Ureter (tissue), 1 donor: ENCODE measurements around the gene AGBL5. TPM values are rescaled to one million over a fixed set of nuclear protein-coding genes. Genes with fewer than 3 reads are reported as not detected.

Experiments
- DNase-seq: peaks from one replicate; pipeline ENCODE4 v3.0.0-alpha.2; 2020; ENCODE audit warnings: low spot score
- total RNA-seq: library from RNA; stranded (reverse); gene quantifications from one replicate; pipeline ENCODE4 v1.2.4, GENCODE V29; 2023
- donor health status: DM: yes; HTN: yes; CAD: no.

AGBL5 gene
- total RNA-seq, 1 donor from 2014 or later = 22.0 TPM

GRCh38 chr2:27077231-27077630 is 25.8 kb downstream of the AGBL5 start:
- no peak for DNase-seq

- DNase-seq = peak; percentile 88
Measured at GRCh38 chr2:27078267-27079194, 27.1 kb downstream of the AGBL5 start, which contains the start of gene EMILIN1. Gene EMILIN1 (plus strand): TSS chr2:27078615. CDS start chr2:27079066, 451 bp downstream.

- no peak for DNase-seq
Measured at GRCh38 chr2:27079233-27080139, 28.0 kb downstream of the AGBL5 start.

DNA sequence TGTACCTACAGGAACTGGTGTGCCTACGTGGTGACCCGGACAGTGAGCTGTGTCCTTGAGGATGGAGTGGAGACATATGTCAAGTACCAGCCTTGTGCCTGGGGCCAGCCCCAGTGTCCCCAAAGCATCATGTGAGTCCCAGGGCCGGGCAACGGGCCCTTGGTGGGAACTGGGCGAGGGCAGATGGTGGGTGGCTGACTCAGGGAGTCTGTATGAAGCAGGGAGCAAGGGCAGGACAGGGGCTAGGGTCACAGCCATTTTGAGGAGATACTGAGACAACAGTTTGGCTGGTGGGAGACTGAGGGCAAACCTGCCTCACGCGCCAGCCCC is 28.6 kb downstream of the AGBL5 start:
- DNase-seq = no peak

DNA sequence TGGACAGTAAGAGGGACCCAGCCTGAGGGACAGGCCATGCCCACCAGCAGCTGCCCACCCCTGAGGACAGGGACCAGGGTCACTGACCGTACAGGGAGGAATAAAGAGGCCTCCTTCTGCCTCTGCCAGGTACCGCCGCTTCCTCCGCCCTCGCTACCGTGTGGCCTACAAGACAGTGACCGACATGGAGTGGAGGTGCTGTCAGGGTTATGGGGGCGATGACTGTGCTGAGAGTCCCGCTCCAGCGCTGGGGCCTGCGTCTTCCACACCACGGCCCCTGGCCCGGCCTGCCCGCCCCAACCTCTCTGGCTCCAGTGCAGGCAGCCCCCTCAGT is 29.1 kb downstream of the AGBL5 start:
- no peak for DNase-seq

DNA sequence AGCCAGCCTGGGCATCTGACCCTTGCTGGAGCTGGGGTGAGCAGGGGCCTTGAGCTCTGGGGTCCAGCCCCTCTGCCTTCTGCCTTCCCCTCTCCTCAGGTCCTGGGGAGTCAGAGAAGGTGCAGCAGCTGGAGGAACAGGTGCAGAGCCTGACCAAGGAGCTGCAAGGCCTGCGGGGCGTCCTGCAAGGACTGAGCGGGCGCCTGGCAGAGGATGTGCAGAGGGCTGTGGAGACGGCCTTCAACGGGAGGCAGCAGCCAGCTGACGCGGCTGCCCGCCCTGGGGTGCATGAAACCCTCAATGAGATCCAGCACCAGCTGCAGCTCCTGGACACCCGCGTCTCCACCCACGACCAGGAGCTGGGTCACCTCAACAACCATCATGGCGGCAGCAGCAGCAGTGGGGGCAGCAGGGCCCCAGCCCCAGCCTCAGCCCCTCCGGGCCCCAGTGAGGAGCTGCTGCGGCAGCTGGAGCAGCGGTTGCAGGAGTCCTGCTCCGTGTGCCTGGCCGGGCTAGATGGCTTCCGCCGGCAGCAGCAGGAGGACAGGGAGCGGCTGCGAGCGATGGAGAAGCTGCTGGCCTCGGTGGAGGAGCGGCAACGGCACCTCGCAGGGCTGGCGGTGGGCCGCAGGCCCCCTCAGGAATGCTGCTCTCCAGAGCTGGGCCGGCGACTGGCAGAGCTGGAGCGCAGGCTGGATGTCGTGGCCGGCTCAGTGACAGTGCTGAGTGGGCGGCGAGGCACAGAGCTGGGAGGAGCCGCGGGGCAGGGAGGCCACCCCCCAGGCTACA is 30.7 kb downstream of the AGBL5 start:
- no peak for DNase-seq

DNA sequence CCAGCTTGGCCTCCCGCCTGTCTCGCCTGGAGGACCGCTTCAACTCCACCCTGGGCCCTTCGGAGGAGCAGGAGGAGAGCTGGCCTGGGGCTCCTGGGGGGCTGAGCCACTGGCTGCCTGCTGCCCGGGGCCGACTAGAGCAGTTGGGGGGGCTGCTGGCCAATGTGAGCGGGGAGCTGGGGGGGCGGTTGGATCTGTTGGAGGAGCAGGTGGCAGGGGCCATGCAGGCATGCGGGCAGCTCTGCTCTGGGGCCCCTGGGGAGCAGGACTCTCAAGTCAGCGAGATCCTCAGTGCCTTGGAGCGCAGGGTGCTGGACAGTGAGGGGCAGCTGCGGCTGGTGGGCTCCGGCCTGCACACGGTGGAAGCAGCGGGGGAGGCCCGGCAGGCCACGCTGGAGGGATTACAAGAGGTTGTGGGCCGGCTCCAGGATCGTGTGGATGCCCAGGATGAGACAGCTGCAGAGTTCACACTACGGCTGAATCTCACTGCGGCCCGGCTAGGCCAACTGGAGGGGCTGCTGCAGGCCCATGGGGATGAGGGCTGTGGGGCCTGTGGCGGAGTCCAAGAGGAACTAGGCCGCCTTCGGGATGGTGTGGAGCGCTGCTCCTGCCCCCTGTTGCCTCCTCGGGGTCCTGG is 31.4 kb downstream of the AGBL5 start:
- DNase-seq = no peak

GRCh38 chr2:27083410-27084296 is 32.2 kb downstream of the AGBL5 start:
- no peak for DNase-seq

DNA sequence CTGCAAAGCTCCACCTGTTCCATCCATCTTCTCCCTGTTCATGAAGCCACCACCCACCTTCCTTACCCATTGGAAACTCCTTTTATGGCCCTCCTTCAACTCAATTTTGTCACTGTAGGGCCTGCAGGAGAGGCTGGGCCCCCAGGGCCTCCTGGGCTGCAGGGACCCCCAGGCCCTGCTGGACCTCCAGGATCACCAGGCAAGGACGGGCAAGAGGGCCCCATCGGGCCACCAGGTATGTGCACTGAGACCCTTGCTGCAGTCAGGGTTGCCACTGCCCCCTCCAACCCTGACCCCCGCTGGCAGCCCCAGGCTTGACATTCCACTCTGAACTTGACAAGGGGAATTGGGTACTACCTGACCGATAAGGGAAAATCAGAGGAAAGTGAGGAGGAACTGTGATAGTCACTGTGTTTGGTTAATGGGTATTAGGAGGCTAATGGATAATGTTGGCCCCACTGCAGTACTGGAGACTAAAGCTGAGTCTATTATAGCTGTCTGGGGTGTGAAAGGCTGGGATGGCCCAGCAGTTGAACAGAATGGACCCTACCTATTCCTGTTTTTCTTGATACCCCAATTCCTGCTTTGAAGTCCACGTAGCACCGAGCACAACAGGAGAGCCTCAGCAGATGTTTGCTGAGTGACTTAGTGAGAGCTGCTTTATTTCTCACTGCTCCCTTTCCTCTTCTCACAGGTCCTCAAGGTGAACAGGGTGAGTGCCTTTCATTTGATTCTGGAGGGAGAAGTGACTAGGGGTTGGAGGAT is 33.0 kb downstream of the AGBL5 start:
- no peak for DNase-seq

DNA sequence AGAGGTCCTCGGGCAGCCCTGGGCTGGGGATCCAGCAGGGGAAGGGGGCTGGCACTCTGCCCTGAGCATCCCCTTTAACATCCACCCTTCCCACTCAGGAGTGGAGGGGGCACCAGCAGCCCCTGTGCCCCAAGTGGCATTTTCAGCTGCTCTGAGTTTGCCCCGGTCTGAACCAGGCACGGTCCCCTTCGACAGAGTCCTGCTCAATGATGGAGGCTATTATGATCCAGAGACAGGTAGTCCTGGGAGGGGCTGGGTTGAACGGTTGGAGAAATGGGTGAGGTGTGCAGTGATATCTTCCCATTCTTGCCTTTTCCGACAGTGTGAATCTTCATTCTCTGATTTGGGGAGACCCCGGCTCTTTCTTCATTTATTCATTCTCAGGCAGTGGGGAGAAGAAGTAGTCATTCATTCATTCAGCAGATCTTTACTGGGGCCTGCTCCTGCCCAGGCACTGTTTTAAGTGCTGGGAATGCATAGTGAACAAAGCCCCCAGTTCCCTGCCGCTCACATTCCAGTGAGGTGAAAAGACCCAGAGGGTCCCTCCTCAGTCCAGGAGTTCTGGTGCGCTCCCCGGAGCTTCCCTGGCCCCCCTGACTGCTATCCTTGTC is 33.7 kb downstream of the AGBL5 start:
- no peak for DNase-seq

- DNase-seq = peak; percentile 82
Measured at GRCh38 chr2:27085673-27086089, 34.2 kb downstream of the AGBL5 start.

DNA sequence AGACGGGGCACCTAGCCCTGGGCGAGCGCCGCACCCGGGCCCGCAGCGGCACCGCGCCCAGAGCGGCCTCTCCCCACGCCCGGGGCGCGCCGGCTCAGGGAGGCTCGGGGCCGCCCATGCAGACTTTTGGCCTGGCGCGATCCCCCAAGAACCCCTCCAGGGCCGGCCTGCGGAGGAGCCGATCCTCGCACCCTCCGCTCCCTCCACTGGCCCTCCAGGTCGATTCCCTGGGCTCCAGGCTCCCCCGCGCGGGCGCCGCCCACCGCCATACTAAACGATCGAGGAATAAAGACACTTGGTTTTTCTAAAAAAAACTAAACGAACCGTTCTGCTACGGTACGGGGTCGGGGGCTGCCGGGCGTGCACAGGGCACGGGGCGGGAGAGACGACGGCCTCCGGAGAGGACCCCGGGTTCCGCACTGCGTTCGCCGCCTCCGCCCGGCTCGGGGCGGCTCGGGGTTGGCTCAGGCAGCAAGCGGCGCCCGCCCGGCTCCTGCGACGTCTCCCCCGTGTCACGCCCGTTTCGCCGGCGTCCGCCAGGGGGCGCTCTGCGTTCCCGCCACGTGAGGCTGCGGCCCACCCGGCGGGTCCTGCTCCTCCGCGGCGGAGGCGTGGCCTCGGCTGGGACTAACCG is 34.7 kb downstream of the AGBL5 start:
- DNase-seq = peak; percentile 96

GRCh38 chr2:27086724-27087593 is 35.5 kb downstream of the AGBL5 start, which contains the start of gene KHK:
Gene KHK (plus strand): TSS chr2:27086772. CDS start chr2:27087260, 488 bp downstream.
- DNase-seq = peak; percentile 61

GRCh38 chr2:27087823-27088410 is 36.4 kb downstream of the AGBL5 start:
- no peak for DNase-seq

DNA sequence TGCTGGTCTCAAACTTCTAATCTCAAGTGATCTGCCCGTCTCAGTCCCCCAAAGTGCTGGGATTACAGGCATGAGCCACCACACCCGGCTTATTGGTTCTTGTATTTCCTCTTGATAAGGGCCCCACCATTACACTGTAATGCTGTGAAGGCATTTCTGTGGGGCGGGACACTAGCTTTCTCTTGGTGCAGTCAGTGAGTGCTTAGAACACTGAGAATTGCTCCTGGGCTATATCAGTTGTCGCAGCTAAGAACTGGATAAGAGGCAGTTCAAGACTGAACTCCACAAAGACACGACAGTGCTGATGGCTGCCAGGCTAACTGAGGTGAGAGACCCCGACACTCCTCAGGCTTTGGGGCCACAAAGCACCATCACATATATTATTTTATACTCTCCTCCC is 37.2 kb downstream of the AGBL5 start:
- DNase-seq = no peak

- no peak for DNase-seq
Measured at GRCh38 chr2:27089111-27089954, 37.9 kb downstream of the AGBL5 start.
